ENCODE data around the gene GPD1L.

GPD1L gene

DNA sequence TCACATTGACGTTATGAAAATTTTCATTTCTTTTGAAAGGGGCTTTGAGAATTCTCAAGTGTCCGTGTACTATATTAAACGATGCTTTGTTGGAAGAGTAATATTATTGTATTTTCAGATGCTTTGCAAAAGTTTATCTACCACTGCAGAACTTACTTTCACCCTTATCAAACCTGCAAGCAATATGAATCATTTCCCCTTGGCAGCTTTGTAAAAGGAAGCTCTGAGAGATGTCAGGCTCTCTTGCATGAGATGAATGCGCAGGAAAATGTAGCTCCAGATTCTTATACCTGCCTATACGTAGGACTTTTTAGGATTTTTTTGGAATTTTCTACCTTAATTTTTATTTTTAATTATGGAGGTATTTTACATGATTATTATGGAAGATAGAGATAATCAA lies 34.5 kb downstream of the GPD1L start:
- TF ChIP-seq ZNF274 (IDR thresholded peaks at IDR 0.05; ENCODE audit: low read depth, low read length) = no peak
- H3K4me3 ChIP-seq (ENCODE audit: low read length) = no peak overlapping the region

GRCh38 chr3:32143849-32144757 lies 37.7 kb downstream of the GPD1L start:
- no peak for TF ChIP-seq ZNF274 (IDR thresholded peaks at IDR 0.05; ENCODE audit: low read depth, low read length)
- no peak overlapping the region for H3K4me3 ChIP-seq (ENCODE audit: low read length)

- no peak overlapping the region for H3K4me3 ChIP-seq (ENCODE audit: low read length)
- no peak for TF ChIP-seq ZNF274 (IDR thresholded peaks at IDR 0.05; ENCODE audit: low read depth, low read length)
Observed at GRCh38 chr3:32146746-32147211, 40.4 kb downstream of the GPD1L start.

DNA sequence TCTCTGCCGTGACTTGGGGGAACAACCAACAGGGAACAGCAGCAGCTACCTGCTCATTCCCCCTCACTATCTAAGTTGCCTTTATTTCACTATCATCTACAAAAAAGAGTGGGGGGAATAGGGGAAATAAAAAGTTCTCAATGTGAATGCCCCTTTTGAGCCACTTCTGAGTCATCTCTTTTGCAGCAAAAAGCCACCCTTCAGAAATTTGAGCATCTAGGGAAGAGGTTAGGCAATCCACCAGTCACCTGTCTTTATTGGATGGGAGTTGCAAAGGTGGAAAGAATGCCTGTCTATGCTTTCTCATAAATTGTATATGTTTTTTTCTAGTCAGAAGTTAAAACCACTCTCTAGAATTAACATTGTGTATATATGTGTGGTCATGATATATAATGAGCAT lies 41.1 kb downstream of the GPD1L start:
- H3K4me3 ChIP-seq (ENCODE audit: low read length) = no peak overlapping the region
- no peak for TF ChIP-seq ZNF274 (IDR thresholded peaks at IDR 0.05; ENCODE audit: low read depth, low read length)

GRCh38 chr3:32147933-32148332 lies 41.5 kb downstream of the GPD1L start:
- TF ChIP-seq ZNF274 (IDR thresholded peaks at IDR 0.05; ENCODE audit: low read depth, low read length) = no peak
- no peak overlapping the region for H3K4me3 ChIP-seq (ENCODE audit: low read length)

DNA sequence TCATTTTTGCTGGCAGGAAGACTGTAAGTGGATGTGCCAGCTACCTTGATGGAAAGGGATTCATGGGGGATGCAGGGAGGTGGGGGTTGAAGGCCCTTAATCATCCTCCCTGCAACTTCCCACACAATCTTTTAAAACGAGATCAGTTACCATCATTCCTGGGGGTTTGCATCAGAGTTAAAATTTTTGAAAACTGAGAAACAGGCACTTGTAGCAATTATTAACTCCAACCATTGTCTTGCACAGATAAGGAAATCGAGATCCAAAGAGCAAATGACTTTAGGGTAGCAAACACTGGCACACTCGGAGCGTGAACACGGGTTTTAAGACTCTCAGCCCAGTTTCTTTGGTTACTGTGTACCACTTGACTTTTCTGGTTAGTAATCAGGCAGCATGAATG lies 41.9 kb downstream of the GPD1L start:
- no peak for TF ChIP-seq ZNF274 (IDR thresholded peaks at IDR 0.05; ENCODE audit: low read depth, low read length)

DNA sequence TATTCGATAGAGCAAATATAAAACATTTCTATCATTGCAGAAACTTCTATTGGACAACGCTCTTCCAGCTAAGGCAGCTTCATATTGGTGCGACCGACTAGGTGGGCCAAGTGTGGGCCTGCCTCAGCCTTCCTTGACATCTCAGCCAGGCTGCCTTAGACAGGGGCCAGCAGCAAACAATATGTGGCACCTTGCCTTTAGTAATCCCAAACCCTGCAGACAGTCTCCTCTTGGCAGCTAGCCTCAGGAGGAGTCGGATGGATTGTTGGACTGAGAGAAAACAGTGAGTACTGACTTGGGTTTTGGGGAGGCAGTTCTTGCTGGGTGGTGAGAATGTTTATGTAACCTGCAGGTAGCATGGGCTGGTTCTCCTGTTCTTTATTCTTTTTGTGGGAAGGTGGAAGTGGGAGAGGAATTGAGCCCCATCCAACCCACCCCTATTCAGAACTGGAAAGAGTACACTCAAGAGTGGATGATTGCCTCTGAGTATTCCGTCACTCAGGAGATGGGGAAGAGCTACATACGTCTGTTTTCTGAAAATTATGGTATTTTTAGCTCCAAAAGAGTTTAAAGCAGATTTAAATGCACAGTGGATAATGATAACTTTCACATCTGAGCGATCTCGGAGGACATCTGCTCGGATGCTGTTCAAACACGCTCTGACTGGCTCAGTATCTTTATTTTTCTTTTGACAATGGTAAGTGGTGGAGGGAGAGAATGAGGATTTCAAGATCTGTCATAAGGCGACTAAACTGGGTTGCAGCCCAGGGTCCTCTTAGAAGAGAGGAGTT lies 47.2 kb downstream of the GPD1L start:
- TF ChIP-seq ZNF274 (IDR thresholded peaks at IDR 0.05; ENCODE audit: low read depth, low read length) = no peak
- H3K4me3 ChIP-seq (ENCODE audit: low read length) = no peak overlapping the region

More for the DNA sequence above, 41.9 kb downstream of the GPD1L start:
- no peak overlapping the region for H3K4me3 ChIP-seq (ENCODE audit: low read length)

DNA sequence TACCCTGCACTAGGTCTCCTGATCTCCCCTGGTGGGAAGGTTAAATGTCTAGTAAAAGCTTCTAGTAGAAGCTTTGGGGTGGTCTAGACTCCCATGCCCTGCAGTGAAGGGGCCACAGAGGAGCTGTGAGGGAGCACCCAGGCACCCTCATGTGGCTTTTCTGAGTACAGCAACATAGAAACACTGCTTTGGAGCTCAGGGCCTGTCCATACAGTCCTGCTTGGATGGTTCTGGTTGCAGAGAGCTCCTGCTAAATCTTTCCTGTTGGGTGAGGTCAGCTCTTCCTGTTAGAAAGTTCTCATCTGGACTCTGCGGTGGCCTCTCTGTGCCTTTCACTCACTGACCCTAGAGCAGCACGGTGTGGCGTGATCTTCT lies 47.8 kb downstream of the GPD1L start:
- TF ChIP-seq ZNF274 (IDR thresholded peaks at IDR 0.05; ENCODE audit: low read depth, low read length) = no peak
- H3K4me3 ChIP-seq (ENCODE audit: low read length) = no peak overlapping the region

GRCh38 chr3:32155117-32155516 lies 48.7 kb downstream of the GPD1L start:
- no peak for TF ChIP-seq ZNF274 (IDR thresholded peaks at IDR 0.05; ENCODE audit: low read depth, low read length)
- H3K4me3 ChIP-seq (ENCODE audit: low read length) = no peak overlapping the region

DNA sequence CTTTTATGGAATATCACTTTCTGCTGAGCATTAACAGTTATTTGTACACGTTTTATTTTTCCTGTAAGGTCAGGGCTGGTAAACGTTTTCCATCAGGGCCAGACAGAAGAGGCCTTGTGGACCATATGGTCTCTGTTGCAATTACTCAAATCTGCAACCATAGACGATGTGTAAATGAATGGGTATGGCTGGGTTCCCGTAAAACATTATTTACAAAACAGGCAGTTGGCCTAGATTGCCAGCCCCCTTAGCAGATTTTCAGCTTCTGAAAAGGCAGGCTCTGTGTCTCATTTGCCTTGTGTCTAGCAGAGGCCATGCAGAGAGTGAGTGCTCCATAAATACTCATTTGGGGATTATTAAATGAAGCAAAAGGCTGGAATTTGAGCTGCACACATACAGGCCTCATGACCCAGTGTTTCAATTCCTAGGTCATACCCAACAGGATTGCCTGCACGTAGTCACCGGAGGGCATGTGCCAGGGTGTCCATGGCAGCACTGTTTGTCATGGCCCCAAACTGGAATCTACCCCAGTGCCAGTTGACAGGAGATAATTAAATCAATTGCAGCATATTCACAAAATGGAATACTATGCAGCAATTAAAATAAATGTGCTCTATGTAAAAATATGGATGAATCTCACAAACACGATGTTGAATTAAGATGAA lies 51.3 kb downstream of the GPD1L start:
- no peak overlapping the region for H3K4me3 ChIP-seq (ENCODE audit: low read length)
- TF ChIP-seq ZNF274 (IDR thresholded peaks at IDR 0.05; ENCODE audit: low read depth, low read length) = no peak

GRCh38 chr3:32160706-32161214 lies 54.3 kb downstream of the GPD1L start:
- H3K4me3 ChIP-seq (ENCODE audit: low read length) = no peak overlapping the region
- no peak for TF ChIP-seq ZNF274 (IDR thresholded peaks at IDR 0.05; ENCODE audit: low read depth, low read length)

- TF ChIP-seq ZNF274 (IDR thresholded peaks at IDR 0.05; ENCODE audit: low read depth, low read length) = no peak
Observed at GRCh38 chr3:32165442-32165841, 59.0 kb downstream of the GPD1L start.

GRCh38 chr3:32166654-32167053 lies 60.2 kb downstream of the GPD1L start:
- no peak overlapping the region for H3K4me3 ChIP-seq (ENCODE audit: low read length)
- no peak for TF ChIP-seq ZNF274 (IDR thresholded peaks at IDR 0.05; ENCODE audit: low read depth, low read length)

More at GRCh38 chr3:32165442-32165841, 59.0 kb downstream of the GPD1L start:
- no peak overlapping the region for H3K4me3 ChIP-seq (ENCODE audit: low read length)

DNA sequence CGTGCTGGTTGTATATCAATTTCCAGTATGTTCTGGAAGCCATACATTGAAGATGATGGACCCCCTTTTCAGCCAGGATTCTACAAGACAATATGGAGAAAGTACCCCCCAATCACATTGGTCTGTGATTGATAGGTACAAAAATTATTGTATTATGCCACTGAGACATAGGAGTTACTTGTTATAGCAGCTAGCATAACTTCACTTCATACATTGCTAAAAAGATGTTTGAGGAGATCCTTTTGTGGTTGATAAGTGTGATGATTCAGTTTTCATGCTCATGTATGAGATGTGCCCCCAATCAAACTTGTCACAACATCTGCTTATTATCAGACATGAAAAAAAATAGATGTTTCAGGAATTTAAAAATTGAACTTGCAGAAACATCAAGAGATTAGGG lies 66.0 kb downstream of the GPD1L start:
- H3K4me3 ChIP-seq (ENCODE audit: low read length) = no peak overlapping the region
- TF ChIP-seq ZNF274 (IDR thresholded peaks at IDR 0.05; ENCODE audit: low read depth, low read length) = no peak

All from GM08714 (cell line).